ENCODE results near the gene SMIM20. TPM values are rescaled to one million over a fixed set of nuclear protein-coding genes. Genes with fewer than 3 reads are reported as not detected.

The SMIM20 gene
- total and polyA plus RNA-seq, 9 of the 15 experiments (the other 6 are each of a cell fraction or from before 2014, with no cell fraction given): 25.1 to 51.0 (median 38.9) TPM

DNA sequence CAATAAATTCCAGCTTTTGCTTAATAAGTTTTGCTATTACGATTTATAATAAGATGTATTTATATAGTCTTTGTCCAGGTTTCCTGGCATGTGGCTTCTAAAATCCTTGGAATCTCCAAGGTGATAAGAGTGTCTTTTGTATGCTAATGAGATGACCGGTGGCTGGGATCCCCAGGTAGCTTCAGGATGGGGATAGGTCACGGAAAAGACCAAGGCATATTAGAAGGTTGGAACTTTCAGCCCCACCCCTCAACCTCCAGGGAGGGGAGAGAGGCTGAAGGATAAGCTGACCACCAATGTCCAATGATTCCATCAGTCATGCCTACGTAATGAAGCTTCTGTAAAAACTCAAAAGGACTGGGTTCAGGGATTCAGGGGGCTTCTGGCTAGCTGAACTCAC, 41.7 kb downstream of the SMIM20 start (continued):
- TF ChIP-seq, protein P1, sequence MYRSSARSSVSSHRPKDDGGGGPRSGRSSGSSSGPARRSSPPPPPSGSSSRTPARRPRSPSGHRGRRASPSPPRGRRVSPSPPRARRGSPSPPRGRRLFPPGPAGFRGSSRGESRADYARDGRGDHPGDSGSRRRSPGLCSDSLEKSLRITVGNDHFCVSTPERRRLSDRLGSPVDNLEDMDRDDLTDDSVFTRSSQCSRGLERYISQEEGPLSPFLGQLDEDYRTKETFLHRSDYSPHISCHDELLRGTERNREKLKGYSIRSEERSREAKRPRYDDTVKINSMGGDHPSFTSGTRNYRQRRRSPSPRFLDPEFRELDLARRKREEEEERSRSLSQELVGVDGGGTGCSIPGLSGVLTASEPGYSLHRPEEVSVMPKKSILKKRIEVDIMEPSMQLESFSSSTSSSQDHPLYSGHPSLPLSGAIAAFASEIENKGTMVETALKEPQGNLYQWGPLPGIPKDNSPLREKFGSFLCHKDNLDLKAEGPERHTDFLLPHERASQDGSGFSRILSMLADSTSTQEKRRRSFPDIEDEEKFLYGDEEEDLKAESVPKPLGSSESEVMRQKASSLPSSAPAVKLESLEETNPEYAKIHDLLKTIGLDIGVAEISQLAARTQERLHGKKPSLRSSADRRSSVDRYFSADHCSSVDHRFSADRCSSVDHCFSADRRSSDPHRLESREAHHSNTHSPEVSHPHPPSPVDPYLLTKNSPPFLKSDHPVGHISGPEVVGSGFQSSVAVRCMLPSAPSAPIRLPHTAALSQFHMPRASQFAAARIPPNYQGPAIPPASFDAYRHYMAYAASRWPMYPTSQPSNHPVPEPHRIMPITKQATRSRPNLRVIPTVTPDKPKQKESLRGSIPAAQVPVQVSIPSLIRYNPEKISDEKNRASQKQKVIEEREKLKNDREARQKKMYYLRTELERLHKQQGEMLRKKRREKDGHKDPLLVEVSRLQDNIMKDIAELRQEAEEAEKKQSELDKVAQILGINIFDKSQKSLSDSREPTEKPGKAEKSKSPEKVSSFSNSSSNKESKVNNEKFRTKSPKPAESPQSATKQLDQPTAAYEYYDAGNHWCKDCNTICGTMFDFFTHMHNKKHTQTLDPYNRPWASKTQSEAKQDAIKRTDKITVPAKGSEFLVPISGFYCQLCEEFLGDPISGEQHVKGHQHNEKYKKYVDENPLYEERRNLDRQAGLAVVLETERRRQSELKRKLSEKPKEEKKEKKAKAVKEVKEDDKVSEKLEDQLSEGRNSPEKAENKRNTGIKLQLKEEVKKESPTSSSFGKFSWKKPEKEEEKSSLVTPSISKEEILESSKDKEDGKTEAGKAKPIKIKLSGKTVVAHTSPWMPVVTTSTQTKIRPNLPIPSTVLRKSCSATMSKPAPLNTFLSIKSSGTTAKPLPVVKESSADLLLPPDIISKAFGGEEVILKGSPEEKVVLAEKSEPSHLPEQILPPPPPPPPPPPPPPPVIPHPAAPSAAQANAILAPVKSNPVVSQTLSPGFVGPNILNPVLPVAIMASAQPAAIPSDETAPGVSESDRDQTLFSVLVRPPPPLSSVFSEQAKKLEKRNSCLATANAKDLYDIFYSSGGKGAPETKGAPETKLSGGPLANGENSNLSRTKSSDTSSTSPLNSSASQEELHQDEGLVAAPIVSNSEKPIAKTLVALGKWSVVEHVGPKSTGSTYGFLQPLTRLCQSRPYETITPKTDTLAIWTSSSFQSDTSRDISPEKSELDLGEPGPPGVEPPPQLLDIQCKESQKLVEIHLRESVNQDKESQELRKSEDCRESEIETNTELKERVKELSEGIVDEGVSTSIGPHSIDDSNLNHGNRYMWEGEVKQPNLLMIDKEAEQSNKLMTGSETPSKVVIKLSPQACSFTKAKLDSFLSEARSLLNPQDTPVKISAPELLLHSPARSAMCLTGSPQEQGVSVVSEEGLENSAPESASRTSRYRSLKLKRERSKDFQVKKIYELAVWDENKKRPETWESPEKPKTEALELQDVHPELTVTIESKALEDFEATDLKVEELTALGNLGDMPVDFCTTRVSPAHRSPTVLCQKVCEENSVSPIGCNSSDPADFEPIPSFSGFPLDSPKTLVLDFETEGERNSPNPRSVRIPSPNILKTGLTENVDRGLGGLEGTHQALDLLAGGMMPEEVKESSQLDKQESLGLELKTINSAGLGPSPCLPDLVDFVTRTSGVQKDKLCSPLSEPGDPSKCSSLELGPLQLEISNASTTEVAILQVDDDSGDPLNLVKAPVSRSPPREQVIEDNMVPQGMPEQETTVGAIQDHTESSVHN (IDR thresholded peaks at IDR 0.05; ENCODE audit: borderline replicate concordance in 1 of 2, low read depth in 1 of 2): no peak
- no peak for TF ChIP-seq TAF15 (IDR thresholded peaks at IDR 0.05; ENCODE audit: low read depth, low read length)
